HEK293 (cell line): ENCODE data around the gene UBALD1.

Experiments used
- CTCF ChIA-PET: fragments of 350-600 bp; formaldehyde crosslinking; extraction: SDS; loops from one replicate; lab custom pipeline; 2021; ENCODE audit warnings: antibody characterized with exemption; lab: Yijun Ruan, JAX
- POLR2A ChIA-PET: fragments of 300-600 bp; formaldehyde crosslinking; extraction: SDS; loops from one replicate; lab custom pipeline; 2020; ENCODE audit warnings: antibody characterized with exemption, inconsistent platforms; lab: Yijun Ruan, JAX
- H3K27ac ChIP-seq: fragments of 200-500 bp; sonication (Bioruptor generic); 2 replicates; pipeline ENCODE4 v1.5.1; 2014; ENCODE audit warnings: low read depth, low read length, control low read depth, inconsistent platforms; ENCODE audit errors: extremely low read depth
- H3K36me3 ChIP-seq, 2 experiments: fragments of 200-500 bp in 1 of 2; sonication (Bioruptor generic) in 1 of 2; 1 replicate in 1 of 2; 2 replicates in 1 of 2; pipeline ENCODE4 v1.5.1; 2014 to 2017; ENCODE audit warnings: inconsistent platforms in 2 of 2, low read length in 2 of 2; ENCODE audit not compliant: control insufficient read depth in 2 of 2, insufficient read depth in 1 of 2
- H3K4me1 ChIP-seq: fragments of 200-500 bp; sonication (Bioruptor generic); 2 replicates; pipeline ENCODE4 v1.5.1; 2014; ENCODE audit warnings: mild to moderate bottlenecking, low read length, inconsistent platforms; ENCODE audit not compliant: control insufficient read depth, insufficient read depth
- H3K4me3 ChIP-seq: 2 replicates; pipeline ENCODE4 v1.5.1; 2011; ENCODE audit warnings: low read depth, mild to moderate bottlenecking, control low read depth, low read length, moderate library complexity
- H3K9me3 ChIP-seq: fragments of 200-500 bp; sonication (Bioruptor generic); 2 replicates; pipeline ENCODE4 v1.5.1; 2014; ENCODE audit warnings: low read depth, low read length, inconsistent platforms; ENCODE audit not compliant: control insufficient read depth, insufficient read depth
- CTCF ChIP-seq: fragments of 450-650 bp; formaldehyde crosslinking; IDR thresholded peaks from 2 replicates; pipeline ENCODE4 v1.5.1; 2016; ENCODE audit warnings: missing biosample characterization, missing genetic modification characterization
- REPIN1 ChIP-seq: fragments of 450-650 bp; formaldehyde crosslinking; IDR thresholded peaks from 2 replicates; pipeline ENCODE4 v1.5.1; 2017; ENCODE audit warnings: missing biosample characterization, missing genetic modification characterization, low read depth
- ZBTB11 ChIP-seq: fragments of 450-650 bp; formaldehyde crosslinking; conservative IDR thresholded peaks from 2 replicates; pipeline ENCODE4 v1.5.1; 2016; ENCODE audit warnings: low read depth, missing biosample characterization, missing genetic modification characterization
- ZBTB8A ChIP-seq: fragments of 450-650 bp; formaldehyde crosslinking; IDR thresholded peaks from 2 replicates; pipeline ENCODE4 v1.5.1; 2016; ENCODE audit warnings: missing biosample characterization, missing genetic modification characterization
- ZFP69B ChIP-seq: fragments of 450-650 bp; formaldehyde crosslinking; IDR thresholded peaks from 2 replicates; pipeline ENCODE4 v1.5.1; 2016; ENCODE audit warnings: missing biosample characterization, missing genetic modification characterization
- ZNF112 ChIP-seq: fragments of 450-650 bp; formaldehyde crosslinking; IDR thresholded peaks from 2 replicates; pipeline ENCODE4 v1.5.0; 2017; ENCODE audit warnings: missing biosample characterization, missing genetic modification characterization
- ZNF140 ChIP-seq: fragments of 450-650 bp; formaldehyde crosslinking; IDR thresholded peaks from 2 replicates; pipeline ENCODE4 v1.5.1; 2016; ENCODE audit warnings: missing biosample characterization, missing genetic modification characterization
- ZNF146 ChIP-seq: fragments of 450-650 bp; formaldehyde crosslinking; IDR thresholded peaks from 2 replicates; pipeline ENCODE4 v1.5.1; 2016; ENCODE audit warnings: missing biosample characterization, missing genetic modification characterization
- ZNF202 ChIP-seq: fragments of 450-650 bp; formaldehyde crosslinking; IDR thresholded peaks from 2 replicates; pipeline ENCODE4 v1.5.1; 2016; ENCODE audit warnings: missing biosample characterization, missing genetic modification characterization, borderline replicate concordance
- ZNF335 ChIP-seq: fragments of 450-650 bp; formaldehyde crosslinking; conservative IDR thresholded peaks from 2 replicates; pipeline ENCODE4 v1.5.1; 2016; ENCODE audit warnings: missing biosample characterization, missing genetic modification characterization
- ZNF473 ChIP-seq: fragments of 450-650 bp; formaldehyde crosslinking; IDR thresholded peaks from 2 replicates; pipeline ENCODE4 v1.5.1; 2017; ENCODE audit warnings: missing biosample characterization, missing genetic modification characterization
- ZNF600 ChIP-seq: fragments of 450-650 bp; formaldehyde crosslinking; IDR thresholded peaks from 2 replicates; pipeline ENCODE4 v1.5.1; 2016; ENCODE audit warnings: missing biosample characterization, missing genetic modification characterization
- ZNF768 ChIP-seq: fragments of 450-650 bp; formaldehyde crosslinking; IDR thresholded peaks from 2 replicates; pipeline ENCODE4 v1.5.1; 2018; ENCODE audit warnings: missing biosample characterization, mild to moderate bottlenecking, missing genetic modification characterization
- ZNF776 ChIP-seq: fragments of 450-650 bp; formaldehyde crosslinking; IDR thresholded peaks from 2 replicates; pipeline ENCODE4 v1.5.0; 2017; ENCODE audit warnings: missing biosample characterization, missing genetic modification characterization, borderline replicate concordance
- ZSCAN16 ChIP-seq: fragments of 450-650 bp; formaldehyde crosslinking; IDR thresholded peaks from 2 replicates; pipeline ENCODE4 v1.5.1; 2016; ENCODE audit warnings: missing biosample characterization, missing genetic modification characterization
- ZXDB ChIP-seq: fragments of 450-650 bp; formaldehyde crosslinking; IDR thresholded peaks from 2 replicates; pipeline ENCODE4 v1.5.1; 2016; ENCODE audit warnings: missing biosample characterization, missing genetic modification characterization
- TF ChIP-seq, protein P1 (sequence below): IDR thresholded peaks from 2 replicates; pipeline ENCODE4 v1.6.1; 2011; ENCODE audit warnings: mild to moderate bottlenecking, low read depth, low read length, borderline replicate concordance

UBALD1 gene

DNA sequence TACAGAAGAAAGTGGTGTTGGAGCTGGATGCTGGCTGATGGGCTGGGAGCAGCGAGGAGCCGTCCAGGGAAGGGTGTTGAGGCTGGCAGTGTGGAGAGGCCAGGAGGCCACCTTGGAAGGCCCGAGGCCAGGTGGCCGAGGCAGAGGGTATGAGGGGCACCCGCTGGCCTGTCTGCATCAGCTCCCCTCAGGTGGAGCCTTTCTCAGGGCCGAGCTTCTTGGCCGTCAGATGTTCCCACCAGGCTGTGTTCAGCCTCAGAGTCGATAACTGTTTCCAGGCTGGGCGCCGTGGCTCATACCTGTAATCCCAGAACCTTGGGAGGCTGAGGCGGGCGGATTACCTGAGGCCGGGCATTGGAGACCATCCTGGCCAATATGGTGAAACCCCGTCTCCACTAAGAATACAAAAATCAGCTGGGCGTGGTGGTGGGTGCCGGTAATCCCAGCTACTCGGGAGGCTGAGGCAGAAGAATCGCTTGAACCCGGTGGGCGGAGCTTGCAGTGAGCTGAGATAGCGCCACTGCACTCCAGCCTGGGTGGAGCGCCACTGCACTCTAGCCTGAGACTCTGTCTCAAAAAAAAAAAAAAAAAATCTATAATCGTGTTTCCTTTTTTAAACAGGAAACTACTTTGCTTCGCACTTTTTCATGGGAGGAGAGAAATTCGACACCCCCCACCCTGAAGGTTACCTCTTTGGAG is 35.2 kb upstream of the UBALD1 start (continued):
- TF ChIP-seq ZNF768 (tag by site-specific recombination) = no peak
- TF ChIP-seq ZFP69B (tag by site-specific recombination) = no peak
- TF ChIP-seq ZNF140 (tag by site-specific recombination) = no peak
- no peak for TF ChIP-seq ZNF776 (tag by site-specific recombination)
- no peak for TF ChIP-seq ZNF473 (tag by site-specific recombination)
- TF ChIP-seq ZXDB = no peak

DNA sequence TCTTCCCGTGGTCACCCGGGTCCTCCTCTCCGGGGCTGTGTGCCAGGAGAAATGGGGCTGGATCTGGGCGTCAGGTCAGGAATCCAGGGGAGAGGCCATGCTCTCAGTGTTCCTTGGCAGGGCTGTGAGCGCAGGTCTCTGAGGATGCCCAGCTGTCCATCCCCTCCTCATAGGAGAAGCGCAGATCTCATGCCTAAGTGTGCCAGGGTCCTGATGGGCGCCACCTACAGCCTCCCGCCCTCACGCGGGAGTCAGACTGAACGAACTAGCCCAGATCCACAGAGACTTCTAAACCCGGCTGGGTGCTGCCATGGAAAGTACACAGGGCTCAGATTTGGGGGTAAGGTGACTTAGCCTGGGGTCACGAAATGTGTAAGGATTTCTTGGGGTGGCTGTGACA is 34.2 kb upstream of the UBALD1 start:
- TF ChIP-seq REPIN1 (tag by site-specific recombination) = no peak
- TF ChIP-seq ZBTB11 (tag by site-specific recombination) = no peak
- no peak for TF ChIP-seq ZNF600 (tag by site-specific recombination)
- H3K36me3 ChIP-seq = peaks cover 0 to 52% of the 10 kb centered on the region in 2 experiments; a peak in 2 of 3 replicates
- H3K27ac ChIP-seq = no peak overlapping the region
- ChIA-PET CTCF (interaction anchor here (0.6 kb wide), 1 partner anchor 395 kb away, joined by 3 read pairs; no protein-coding TSS in a partner anchor), POLR2A (no interaction called here)
- no peaks in the 10 kb centered on the region for H3K4me1 ChIP-seq
- H3K4me3 ChIP-seq = no peak overlapping the region
- H3K9me3 ChIP-seq = no peaks in the 10 kb centered on the region

DNA sequence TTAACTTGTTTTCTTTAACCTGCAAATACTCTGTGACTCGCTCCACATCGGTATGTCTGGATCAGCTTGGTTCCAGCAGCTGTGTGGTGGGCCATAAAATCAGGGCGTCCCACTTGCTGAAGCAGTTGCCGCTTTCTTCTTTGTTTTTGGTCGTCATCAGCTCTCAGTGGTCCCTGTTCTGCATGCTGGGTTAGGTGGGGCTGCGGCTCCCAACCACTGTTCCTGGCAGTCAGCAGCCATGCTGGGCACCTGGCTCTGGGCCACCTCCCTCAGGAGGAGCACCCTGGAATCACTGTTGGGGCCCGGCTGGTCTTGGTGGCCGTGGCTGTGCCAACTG is 32.9 kb upstream of the UBALD1 start:
- TF ChIP-seq ZNF146 (tag by site-specific recombination) = no peak
- no peak for TF ChIP-seq ZBTB8A
- no peak for TF ChIP-seq ZSCAN16
- no peak for TF ChIP-seq CTCF (tag by site-specific recombination)
- TF ChIP-seq, all 188 proteins: peak for 0
- CTCF ChIA-PET = no interaction called here
- POLR2A ChIA-PET = no interaction called here
- Histone ChIP-seq H3K27ac (no peak overlapping the region), H3K4me3 (no peak overlapping the region), H3K36me3 (peaks cover 0 to 46% of the 10 kb centered on the region in 2 experiments; a peak in 2 of 3 replicates), H3K4me1 (no peaks in the 10 kb centered on the region), H3K9me3 (no peaks in the 10 kb centered on the region)

DNA sequence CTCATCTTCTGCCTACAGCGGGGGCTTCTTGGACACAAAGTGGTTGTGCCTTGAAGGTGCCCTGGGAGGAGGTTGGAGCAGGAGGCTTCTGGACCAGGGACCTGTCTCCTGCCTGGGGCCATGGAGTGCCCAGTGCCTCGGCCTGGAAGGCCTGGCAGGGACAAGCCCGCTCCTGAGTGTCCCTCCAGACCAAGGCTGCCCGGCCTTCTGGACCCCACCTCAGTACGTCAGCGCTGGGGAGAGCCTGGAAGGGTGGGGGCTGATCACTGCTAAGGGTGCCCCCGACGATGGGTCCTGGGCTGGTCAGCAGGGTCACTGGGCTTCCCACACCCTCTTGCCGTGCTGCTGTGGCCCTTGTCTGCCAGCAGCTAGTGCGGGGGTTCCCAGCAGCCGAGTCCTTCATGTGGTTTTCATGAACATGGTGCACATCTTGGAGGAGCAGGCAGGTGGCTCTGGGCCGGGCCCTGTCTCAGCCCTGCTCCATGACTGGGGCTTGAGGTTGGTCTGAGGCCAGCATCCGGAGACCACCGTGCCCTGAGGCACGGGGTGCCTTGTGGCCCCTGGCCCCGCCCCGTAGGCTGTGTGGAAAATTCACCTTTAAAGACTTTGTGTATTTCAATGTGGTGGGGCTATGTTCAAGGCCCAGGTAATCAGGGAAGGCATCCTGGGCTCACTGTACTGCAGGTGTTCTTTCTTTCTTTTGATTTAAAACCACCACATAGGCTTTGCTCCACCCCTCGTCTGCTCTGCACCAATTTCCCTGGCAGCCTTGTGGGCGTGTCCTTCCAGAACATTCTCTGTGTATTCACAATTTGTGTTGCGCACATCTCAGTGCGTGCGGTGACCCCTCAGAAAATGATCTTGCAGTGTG is 32.3 kb upstream of the UBALD1 start:
- CTCF ChIA-PET = no interaction called here
- no peak for TF ChIP-seq ZNF335 (tag by site-specific recombination)
- TF ChIP-seq, protein P1, sequence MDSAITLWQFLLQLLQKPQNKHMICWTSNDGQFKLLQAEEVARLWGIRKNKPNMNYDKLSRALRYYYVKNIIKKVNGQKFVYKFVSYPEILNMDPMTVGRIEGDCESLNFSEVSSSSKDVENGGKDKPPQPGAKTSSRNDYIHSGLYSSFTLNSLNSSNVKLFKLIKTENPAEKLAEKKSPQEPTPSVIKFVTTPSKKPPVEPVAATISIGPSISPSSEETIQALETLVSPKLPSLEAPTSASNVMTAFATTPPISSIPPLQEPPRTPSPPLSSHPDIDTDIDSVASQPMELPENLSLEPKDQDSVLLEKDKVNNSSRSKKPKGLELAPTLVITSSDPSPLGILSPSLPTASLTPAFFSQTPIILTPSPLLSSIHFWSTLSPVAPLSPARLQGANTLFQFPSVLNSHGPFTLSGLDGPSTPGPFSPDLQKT = no peak
- no peak for TF ChIP-seq ZNF202
- TF ChIP-seq ZNF112 (tag by site-specific recombination) = no peak

More for the DNA sequence above, 32.3 kb upstream of the UBALD1 start:
- Histone ChIP-seq H3K27ac (no peak overlapping the region), H3K9me3 (no peaks in the 10 kb centered on the region), H3K36me3 (peaks cover 0 to 40% of the 10 kb centered on the region in 2 experiments; a peak in 2 of 3 replicates), H3K4me1 (no peaks in the 10 kb centered on the region), H3K4me3 (no peak overlapping the region)
- POLR2A ChIA-PET = no interaction called here
